Suppressor macrophage (primary cell): ENCODE measurements around the gene SCD5.

Experiments used
- DNase-seq, 4 experiments: peaks; one replicate each; pipeline ENCODE4 v3.0.0-alpha.2; 2020 to 2022

SCD5 gene

DNA sequence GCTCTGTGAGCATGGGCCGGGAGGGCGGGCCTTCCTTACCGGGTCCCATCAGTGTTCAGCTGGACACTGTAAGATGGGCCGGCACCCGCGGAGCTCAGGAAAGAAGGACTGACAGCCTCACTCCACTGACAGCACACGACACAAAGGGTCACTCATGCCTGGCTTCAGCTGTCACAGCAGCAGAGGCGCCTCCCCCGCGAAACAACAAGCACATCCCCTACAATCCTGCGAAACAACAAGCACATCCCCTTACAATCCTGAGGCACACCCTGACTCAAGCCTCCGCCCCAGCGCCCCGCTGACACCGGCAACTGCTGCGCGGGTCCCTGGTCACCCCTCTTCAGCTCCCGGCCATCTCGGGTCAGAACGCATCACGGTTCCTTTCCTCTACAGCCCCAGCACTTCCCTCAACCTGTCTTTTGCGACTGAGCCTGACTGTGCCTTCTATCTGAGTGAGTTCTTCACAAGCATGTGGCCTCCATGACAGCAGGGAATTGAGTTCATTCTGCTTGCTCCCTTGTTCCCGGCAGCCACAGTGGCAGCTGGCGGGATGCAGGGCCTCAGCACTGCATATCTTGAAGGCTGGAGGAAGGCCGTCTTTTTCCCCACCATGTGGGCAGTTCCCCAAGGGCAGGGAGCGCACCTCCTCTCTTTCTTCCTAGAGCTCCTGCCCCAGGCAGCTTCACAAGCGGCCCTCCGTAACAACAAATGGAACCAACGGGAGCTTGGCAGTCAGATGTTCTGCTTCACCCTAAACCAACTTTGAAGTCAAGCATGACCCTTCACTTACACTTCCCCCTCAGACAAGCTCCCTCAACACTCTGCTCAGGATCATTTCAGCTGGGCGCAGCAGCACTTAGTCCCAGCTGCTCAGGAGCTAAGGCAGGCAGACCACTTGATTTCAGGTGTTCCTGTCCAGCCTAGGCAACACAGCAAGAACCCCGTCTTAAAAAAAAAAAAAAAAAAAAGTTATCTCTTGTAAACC, 39.6 kb downstream of the SCD5 start:
- no peak for DNase-seq

GRCh38 chr4:82756061-82756460, 42.5 kb downstream of the SCD5 start:
- no peak for DNase-seq

DNA sequence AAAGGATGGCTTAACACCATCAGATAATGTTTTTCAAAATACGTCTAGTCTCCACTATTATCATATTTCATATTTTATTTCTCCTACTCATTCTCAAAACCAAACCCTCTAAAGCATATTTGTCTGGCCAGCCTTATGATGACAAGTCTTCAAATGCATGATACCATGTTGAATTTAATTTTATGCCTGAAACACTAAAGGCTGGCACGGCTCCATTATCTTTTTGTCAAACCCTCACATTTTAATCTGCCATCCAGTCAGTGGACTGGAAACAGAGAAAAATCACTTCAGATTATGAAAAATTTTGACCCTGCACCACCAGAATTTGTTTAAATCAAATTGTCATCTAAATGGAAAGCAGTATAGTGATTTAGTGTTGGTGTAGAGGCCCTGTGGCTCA, 42.9 kb downstream of the SCD5 start:
- DNase-seq, result no peak

DNA sequence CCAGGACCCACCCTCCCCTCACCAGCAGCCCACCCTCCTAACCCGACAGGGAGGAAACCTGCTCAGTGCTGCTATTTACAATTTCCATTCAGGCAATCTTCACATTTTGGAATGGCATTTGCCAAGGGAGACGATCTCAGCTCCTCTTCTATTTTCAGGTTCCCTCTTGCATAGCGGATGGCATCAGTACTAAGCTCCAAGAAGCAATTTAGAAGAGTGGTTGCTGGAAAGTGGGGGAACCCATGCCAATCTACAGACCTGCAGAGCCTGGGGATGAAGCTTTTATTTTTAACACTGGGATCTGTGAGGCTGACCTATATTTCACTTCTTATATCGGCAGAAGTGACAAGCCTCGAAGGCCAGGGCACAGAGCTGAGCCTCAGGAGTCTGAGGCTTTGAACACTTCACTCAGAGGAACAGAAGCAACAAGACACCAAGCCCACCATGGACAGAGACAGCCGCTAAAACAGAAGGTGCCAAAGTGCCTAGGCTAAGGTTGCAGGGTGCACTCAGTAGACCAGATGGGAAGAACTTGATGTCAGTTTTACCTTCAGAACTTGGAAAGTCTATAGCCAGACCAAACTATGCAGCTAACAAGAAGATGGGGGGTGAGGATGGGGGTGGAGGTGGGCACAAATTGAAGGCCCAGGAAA, 44.0 kb downstream of the SCD5 start:
- no peak for DNase-seq

DNA sequence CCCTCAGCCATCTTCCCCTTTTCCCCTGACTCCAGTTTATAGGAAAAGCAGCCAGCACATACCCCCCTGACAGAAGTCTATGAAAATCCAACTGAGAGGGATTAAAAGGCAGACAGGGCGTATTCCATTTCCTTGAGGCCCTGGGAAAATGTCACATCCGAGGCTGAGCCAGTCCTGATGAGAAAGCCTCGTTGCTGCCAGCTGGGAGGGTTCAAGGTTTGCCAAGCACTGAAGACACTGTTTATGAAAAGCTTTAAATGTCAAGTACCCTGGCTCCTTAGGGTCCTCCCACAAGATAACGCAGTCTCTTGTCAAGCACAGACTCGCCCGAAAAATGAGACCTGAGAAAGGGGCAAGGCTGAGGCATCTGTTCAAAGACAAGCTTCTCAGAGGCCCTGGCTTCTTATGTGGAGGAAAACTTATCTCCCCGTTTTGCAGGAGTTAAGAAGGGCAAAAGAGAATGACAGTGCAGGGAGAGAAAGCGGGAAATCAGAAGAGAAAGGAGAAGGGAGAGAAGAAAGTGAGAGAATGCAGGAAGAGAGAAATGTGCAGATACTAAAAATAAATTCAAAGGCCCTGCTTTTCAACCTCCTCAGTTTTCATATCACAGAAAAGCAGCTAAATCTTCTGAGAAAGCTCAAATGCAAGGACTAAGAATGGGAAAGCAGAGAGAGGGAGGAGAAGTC, 44.7 kb downstream of the SCD5 start:
- no peak for DNase-seq

DNA sequence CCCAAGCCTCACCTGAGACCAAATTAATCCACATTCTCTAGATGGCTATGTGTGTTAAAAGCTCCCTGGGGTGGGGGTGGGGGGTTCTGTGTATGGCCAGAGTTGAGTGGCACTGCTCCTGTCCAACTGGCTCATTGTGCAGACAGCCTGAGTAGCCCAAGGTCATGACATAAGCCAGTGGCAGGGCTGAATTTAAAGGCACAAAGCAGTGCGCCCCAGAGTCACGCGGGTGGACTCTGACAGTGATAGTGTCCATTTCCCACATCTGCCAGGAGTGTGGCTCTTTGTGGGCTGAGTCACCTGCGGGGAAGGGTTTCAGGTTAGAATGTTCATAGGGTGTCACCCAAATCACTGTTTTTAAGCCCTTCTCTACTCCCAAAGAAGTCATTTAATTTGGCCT, 45.4 kb downstream of the SCD5 start:
- no peak for DNase-seq

DNA sequence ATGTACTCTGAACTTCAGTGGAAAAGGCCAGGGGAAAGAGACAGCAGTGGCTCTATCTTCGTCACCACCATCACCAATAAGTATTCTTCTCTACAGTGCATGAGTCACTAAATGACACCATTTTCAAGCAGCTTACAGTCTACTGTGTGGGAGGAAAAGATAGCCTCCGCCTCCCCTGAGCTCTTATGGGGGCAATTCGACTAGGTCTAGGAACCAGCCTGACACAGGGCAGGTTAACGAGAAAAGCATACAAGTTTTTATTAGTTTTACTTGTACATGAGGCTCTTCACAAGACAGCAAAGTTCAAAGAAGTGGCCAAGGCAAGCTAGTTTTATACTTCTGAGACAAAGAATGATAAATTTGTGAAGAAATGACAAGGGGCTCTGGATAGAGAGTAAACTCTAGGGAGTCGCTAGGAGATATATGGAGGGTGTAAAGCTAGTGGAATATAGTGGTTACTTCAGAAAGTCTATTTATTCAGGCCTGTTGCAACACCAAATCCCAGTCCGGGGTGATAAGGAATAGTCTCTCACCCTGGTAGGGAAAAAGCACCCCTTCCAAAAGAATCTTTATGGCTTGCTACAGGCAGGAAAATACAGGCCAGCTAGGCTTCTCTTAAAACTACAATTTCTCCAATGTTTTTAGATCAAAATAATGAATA, 49.7 kb downstream of the SCD5 start:
- no peak for DNase-seq

GRCh38 chr4:82747686-82748575, 50.7 kb downstream of the SCD5 start:
- no peak for DNase-seq

- DNase-seq, result no peak
These were observed 51.7 kb downstream of the SCD5 start for GRCh38 chr4:82746705-82747574.

GRCh38 chr4:82745173-82745842, 53.3 kb downstream of the SCD5 start:
- DNase-seq, result no peak

DNA sequence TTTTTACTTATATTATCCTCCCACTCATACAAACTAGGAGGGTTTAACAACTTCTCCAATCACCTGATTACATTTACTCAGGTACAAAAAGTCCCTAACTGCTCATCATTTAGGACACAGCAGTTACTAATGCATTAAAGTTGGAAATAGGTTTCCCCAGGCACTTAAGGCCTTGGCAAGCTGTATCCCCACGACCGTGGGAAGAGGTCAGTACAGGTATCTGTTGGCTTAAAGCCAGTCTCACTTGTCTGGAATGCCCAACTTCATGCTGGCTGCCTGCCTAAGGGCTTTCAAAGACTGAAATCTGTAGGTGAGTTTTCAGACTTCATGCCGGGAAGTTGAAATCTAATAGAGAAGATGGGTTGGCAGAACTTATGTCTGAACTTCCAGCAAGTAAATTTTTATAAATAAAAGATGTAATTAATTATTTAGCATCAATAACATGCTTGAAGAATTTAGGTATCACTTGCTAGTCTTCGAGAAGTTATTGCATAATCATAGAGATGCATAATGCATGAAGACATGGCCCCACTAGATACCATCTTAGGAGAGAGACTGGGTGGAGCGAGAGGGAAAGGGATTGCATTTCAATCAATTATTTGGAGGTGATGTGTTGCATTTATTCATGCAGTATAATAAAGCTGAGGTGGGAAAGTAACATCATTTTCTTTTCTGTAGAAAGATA, 54.2 kb downstream of the SCD5 start:
- DNase-seq, result no peak

DNA sequence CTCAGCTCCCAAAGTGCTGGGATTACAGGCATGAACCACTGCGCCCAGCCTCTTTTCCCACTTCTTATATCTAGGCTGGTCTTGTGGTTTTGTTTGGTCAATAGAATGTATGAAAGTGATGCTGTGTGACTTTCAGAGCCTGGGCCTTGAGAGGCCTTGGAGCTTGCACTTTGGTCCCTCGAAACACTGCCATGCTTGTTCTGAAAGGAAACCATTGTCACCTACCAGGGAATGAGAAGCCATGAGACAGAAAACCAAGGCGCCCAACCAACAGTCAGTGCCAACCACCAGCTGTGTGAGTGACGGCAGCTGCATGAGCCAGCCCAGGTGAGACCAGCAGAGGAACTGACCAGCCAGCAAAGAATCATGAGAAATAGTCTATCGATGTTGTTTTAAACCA, 57.4 kb downstream of the SCD5 start:
- DNase-seq, result no peak

DNA sequence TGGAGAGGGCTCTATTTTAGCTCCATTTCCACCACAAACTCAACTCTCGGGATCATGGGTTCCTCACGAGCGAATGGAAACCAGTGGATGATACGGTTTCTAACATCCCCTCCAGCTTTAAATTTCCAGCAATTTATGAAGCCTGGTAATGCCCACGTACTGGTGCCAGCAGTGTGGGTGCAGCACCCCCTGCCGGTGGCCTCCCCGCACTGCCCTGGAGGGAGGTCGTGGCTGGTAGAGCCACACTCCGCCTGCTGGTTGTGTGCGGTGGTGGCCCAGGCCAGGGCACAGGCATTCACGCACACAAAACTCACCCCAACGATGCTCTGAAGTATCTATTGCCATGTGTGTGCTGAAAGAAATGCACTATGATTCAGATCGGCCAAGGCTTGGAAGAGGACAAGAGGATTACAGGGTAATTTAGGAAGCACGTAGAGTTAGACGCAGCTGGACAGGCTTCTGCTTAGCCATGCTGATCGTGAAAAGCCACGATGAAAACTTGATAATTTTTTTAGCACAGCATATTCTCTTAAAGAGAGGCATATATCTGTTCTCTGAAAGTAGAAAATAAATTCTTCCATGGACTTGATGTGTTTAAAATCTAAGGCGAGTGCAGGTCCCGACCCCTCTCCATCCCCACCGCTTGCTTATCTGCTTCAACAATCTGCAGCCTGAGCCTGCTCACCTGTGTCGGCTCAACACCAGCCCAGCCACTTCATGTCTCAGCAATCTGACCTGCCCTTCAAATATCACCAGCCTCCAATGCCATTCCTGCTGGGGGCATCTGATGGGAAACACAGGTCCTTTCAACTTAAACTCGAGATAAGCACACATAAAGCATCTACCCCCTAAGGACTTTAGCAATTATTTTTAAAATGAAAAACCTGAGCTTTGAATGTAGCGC, 59.1 kb downstream of the SCD5 start:
- peak; percentile 84 to 92 (median 91) for DNase-seq

- no peak for DNase-seq
These were observed 61.2 kb downstream of the SCD5 start for GRCh38 chr4:82737354-82737753.

GRCh38 chr4:82733636-82734035, 65.0 kb downstream of the SCD5 start:
- peak; percentile 3 to 27 (median 13) for DNase-seq

DNA sequence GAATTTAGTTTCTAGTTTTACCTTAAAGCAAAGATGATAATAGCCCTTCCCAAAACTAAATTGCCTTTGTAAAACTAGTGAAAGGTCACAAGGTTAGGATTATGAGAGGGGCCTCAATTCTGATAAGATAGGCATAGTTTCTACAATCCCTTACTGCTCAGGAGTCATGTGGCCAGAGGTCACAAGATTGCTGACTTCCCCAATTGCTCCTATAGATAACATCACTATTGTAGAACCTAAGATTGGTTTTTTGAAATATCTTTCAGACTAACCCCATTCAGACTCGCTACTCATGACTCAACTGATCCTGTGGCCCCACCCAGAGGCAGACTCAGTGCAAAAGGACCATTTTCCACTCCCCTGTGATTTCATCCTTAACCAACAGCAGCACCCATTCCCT, 70.3 kb downstream of the SCD5 start:
- peak; percentile 3 to 53 (median 50) for DNase-seq

GRCh38 chr4:82726596-82726995, 72.0 kb downstream of the SCD5 start:
- DNase-seq, result no peak

- DNase-seq, result peak; percentile 21 to 55 (median 48)
These were observed 76.7 kb downstream of the SCD5 start for GRCh38 chr4:82721819-82722423.
